Stomach (tissue), 4 donors: ENCODE measurements around the gene GAL3ST2.

Experiments
- CTCF ChIP-seq, 7 experiments: fragments of 450-650 bp in 4 of 7; fragments of 200-600 bp in 3 of 7; sonication (generic) in 3 of 7; IDR thresholded peaks; one replicate each; pipeline ENCODE4 v1.5.1; 2016 to 2019; ENCODE audit warnings: antibody characterized with exemption in 7 of 7, control low read depth in 2 of 7, mild to moderate bottlenecking in 1 of 7
- EP300 ChIP-seq: sonication (generic); formaldehyde crosslinking; IDR thresholded peaks from one replicate; pipeline ENCODE4 v1.6.1; 2017; ENCODE audit warnings: antibody characterized with exemption
- POLR2A ChIP-seq, 4 donors: fragments of 450-650 bp; IDR thresholded peaks; one replicate each; pipeline ENCODE4 v1.6.1; 2016; ENCODE audit warnings: antibody characterized with exemption in 4 of 4, control low read depth in 2 of 4, mild to moderate bottlenecking in 1 of 4, moderate library complexity in 1 of 4
- POLR2AphosphoS5 ChIP-seq, 3 donors: sonication (generic); formaldehyde crosslinking; IDR thresholded peaks; one replicate each; pipeline ENCODE4 v1.6.1; 2016; ENCODE audit warnings: antibody characterized with exemption in 3 of 3

GRCh38 chr2:241768251-241768711 lies 8.3 kb upstream of the GAL3ST2 start:
- TF ChIP-seq CTCF (IDR thresholded peaks at IDR 0.05) (no peak), POLR2AphosphoS5 (IDR thresholded peaks at IDR 0.05) (no peak), POLR2A (IDR thresholded peaks at IDR 0.05) (no peak), EP300 (no peak)
